ENCODE measurements around the gene SGCD.

The SGCD gene

GRCh38 chr5:156561651-156562050, 234.7 kb downstream of the SGCD start:
- H3K4me1 ChIP-seq (ENCODE audit: low read length) = peaks cover 6% of the 10 kb centered on the region; the same call in 1 of the 2 replicates

GRCh38 chr5:156570615-156571014, 243.7 kb downstream of the SGCD start:
- H4K20me1 ChIP-seq (ENCODE audit: insufficient read depth, low read length) = no peaks in the 10 kb centered on the region
- no peak overlapping the region for H3K4me3 ChIP-seq (ENCODE audit: low read length)
- H3K9ac ChIP-seq (ENCODE audit: low read length) = no peak overlapping the region
- H3K9me3 ChIP-seq (ENCODE audit: insufficient read depth, low read length) = no peaks in the 10 kb centered on the region
- no peaks in the 10 kb centered on the region for H3K79me2 ChIP-seq (ENCODE audit: low read length)
- H3K4me1 ChIP-seq (ENCODE audit: low read length) = no peaks in the 10 kb centered on the region
- no peaks in the 10 kb centered on the region for H3K27me3 ChIP-seq (ENCODE audit: low read depth, low read length)
- TF ChIP-seq EZH2phosphoT487 (IDR thresholded peaks at IDR 0.05; ENCODE audit: low read depth) = no peak
- TF ChIP-seq CTCF (IDR thresholded peaks at IDR 0.05; ENCODE audit: low read depth, low read length) = no peak
- H3K27ac ChIP-seq (ENCODE audit: low read length) = no peak overlapping the region
- no peak overlapping the region for H3K4me2 ChIP-seq (ENCODE audit: low read length)
- no peaks in the 10 kb centered on the region for H3K36me3 ChIP-seq (replicated peaks; ENCODE audit: low read depth, low read length)
- H2AFZ ChIP-seq (ENCODE audit: low read depth, low read length) = no peak overlapping the region

More at GRCh38 chr5:156561651-156562050, 234.7 kb downstream of the SGCD start:
- Histone ChIP-seq H3K79me2 (ENCODE audit: low read length) (no peaks in the 10 kb centered on the region), H3K36me3 (replicated peaks; ENCODE audit: low read depth, low read length) (no peaks in the 10 kb centered on the region), H4K20me1 (ENCODE audit: insufficient read depth, low read length) (no peaks in the 10 kb centered on the region), H3K4me3 (ENCODE audit: low read length) (no peak overlapping the region), H3K9ac (ENCODE audit: low read length) (no peak overlapping the region), H3K4me2 (ENCODE audit: low read length) (no peak overlapping the region), H3K9me3 (ENCODE audit: insufficient read depth, low read length) (no peaks in the 10 kb centered on the region), H3K27ac (ENCODE audit: low read length) (no peak overlapping the region), H2AFZ (ENCODE audit: low read depth, low read length) (no peak overlapping the region), H3K27me3 (ENCODE audit: low read depth, low read length) (no peaks in the 10 kb centered on the region)
- TF ChIP-seq EZH2phosphoT487 (IDR thresholded peaks at IDR 0.05; ENCODE audit: low read depth) (no peak), CTCF (IDR thresholded peaks at IDR 0.05; ENCODE audit: low read depth, low read length) (no peak)

GRCh38 chr5:156581725-156582124, 254.8 kb downstream of the SGCD start:
- TF ChIP-seq CTCF (IDR thresholded peaks at IDR 0.05; ENCODE audit: low read depth, low read length) (no peak), EZH2phosphoT487 (IDR thresholded peaks at IDR 0.05; ENCODE audit: low read depth) (no peak)
- H3K9me3 ChIP-seq (ENCODE audit: insufficient read depth, low read length) = no peaks in the 10 kb centered on the region

GRCh38 chr5:156582193-156582598, 255.2 kb downstream of the SGCD start:
- Histone ChIP-seq H3K4me1 (ENCODE audit: low read length) (no peaks in the 10 kb centered on the region), H3K9me3 (ENCODE audit: insufficient read depth, low read length) (no peaks in the 10 kb centered on the region), H2AFZ (ENCODE audit: low read depth, low read length) (no peak overlapping the region), H3K27me3 (ENCODE audit: low read depth, low read length) (no peaks in the 10 kb centered on the region), H3K27ac (ENCODE audit: low read length) (no peak overlapping the region), H3K4me2 (ENCODE audit: low read length) (no peak overlapping the region), H3K4me3 (ENCODE audit: low read length) (no peak overlapping the region), H3K36me3 (replicated peaks; ENCODE audit: low read depth, low read length) (no peaks in the 10 kb centered on the region), H3K9ac (ENCODE audit: low read length) (no peak overlapping the region), H3K79me2 (ENCODE audit: low read length) (no peaks in the 10 kb centered on the region), H4K20me1 (ENCODE audit: insufficient read depth, low read length) (no peaks in the 10 kb centered on the region)
- TF ChIP-seq EZH2phosphoT487 (IDR thresholded peaks at IDR 0.05; ENCODE audit: low read depth) (no peak), CTCF (IDR thresholded peaks at IDR 0.05; ENCODE audit: low read depth, low read length) (no peak)

More at GRCh38 chr5:156581725-156582124, 254.8 kb downstream of the SGCD start:
- no peak overlapping the region for H2AFZ ChIP-seq (ENCODE audit: low read depth, low read length)
- no peaks in the 10 kb centered on the region for H3K36me3 ChIP-seq (replicated peaks; ENCODE audit: low read depth, low read length)
- no peak overlapping the region for H3K4me2 ChIP-seq (ENCODE audit: low read length)
- H3K4me3 ChIP-seq (ENCODE audit: low read length) = no peak overlapping the region
- H3K27me3 ChIP-seq (ENCODE audit: low read depth, low read length) = no peaks in the 10 kb centered on the region
- no peaks in the 10 kb centered on the region for H3K79me2 ChIP-seq (ENCODE audit: low read length)
- no peaks in the 10 kb centered on the region for H4K20me1 ChIP-seq (ENCODE audit: insufficient read depth, low read length)
- no peak overlapping the region for H3K9ac ChIP-seq (ENCODE audit: low read length)
- no peak overlapping the region for H3K27ac ChIP-seq (ENCODE audit: low read length)
- H3K4me1 ChIP-seq (ENCODE audit: low read length) = no peaks in the 10 kb centered on the region
